CD4-positive, alpha-beta T cell treated with Interleukin-17A for 4 hours (primary cell): ENCODE measurements around the gene CBL.
"Not testable (repeated sequence)": the region's sequence is repeated elsewhere in the genome, so short reads cannot be mapped to it uniquely, and the experiment has no call there.

Source experiments
- DNase-seq: peaks from one replicate; pipeline ENCODE4 v3.0.0-alpha.2; 2020; ENCODE audit warnings: mixed read lengths

The CBL gene

DNA sequence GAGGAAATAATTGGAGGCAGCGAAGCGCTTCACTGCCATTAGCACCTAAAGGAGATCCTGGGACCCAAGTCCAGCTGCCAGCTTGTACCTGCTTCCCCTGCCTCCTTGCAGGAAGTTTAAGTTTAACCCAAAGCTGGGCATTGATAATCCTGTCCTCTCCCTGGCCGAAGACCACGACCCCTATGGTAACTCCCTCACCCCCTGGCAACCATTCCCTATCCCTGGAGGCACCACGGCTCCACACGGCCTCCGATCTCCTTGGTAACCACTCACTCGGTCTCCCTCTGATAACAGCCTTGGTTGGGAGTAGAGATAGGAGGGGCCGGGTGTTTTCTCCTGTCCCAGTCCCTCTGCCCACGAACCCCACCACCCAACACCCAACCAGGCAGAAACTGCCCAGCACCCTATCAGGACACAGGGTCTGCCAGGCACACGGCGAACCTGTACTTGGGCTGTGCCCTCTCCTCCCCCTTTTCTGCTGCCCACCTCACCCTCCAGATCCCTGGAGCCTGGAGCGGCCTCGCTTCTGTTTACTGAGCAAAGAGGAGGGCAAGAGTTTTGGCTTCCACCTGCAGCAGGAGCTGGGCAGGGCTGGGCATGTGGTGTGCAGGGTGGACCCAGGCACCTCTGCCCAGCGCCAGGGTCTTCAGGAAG lies 20.0 kb upstream of the CBL start:
- DNase-seq, result no peak

DNA sequence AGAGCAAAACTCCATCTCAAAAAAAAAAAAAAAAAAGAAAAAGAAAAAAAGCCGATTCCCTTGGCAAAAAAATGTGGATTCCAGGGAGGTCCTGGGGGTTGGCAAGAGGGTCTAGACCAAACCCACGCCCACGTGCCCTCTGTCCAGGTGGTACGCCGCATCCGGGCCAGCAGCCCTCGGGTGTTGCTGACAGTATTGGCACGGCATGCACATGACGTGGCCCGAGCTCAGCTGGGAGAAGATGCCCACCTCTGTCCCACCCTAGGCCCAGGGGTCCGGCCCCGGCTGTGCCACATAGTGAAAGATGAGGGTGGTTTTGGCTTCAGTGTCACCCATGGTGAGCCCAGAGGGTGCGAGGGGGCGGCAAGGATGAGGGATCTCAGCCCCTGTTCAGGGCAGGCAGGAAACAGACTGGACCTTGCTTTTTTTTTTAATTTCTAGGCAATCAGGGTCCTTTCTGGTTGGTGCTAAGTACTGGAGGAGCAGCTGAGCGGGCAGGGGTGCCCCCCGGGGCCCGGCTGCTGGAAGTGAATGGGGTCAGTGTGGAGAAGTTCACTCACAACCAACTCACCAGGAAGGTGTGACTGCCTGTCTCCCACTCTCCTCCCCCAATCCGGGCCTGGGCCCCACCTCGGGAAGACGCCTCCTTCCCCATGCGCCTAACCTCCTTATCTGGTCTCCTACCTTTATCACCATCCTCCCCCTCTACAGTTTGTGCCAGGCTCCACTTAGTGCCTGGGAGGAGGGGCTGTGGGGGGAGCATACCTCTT lies 18.8 kb upstream of the CBL start:
- DNase-seq, result no peak

DNA sequence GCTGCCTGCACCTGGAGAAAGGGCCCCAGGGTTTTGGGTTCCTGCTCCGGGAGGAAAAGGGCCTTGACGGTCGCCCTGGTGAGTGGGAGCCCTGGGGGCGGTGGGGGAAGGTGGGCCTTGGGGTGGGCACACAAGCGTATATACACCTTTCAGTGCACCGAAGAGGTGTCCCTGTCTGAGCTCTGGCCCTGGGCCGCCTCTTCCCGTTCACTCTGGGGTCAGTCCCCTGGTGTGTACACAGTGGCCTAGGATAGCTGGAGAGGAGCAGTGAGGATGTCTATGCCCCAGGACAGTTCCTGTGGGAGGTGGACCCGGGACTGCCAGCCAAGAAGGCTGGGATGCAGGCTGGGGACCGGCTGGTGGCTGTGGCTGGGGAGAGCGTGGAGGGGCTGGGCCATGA lies 18.1 kb upstream of the CBL start:
- no peak for DNase-seq

DNA sequence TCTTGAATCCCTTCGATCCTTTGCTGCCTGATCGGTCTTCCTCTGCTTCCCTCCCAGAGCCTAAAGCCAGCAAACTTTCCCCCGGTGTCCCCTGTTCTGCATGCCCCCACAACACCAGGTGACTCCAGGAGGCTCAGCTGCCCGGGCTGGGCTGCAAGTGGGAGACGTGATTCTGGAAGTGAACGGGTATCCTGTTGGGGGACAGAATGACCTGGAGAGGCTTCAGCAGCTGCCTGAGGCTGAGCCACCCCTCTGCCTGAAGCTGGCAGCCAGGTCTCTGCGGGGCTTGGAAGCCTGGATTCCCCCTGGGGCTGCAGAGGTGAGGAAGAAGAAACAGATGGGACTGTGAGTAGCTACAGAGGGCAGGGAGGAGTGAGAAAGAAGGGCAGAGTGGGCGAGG lies 17.3 kb upstream of the CBL start:
- no peak for DNase-seq

DNA sequence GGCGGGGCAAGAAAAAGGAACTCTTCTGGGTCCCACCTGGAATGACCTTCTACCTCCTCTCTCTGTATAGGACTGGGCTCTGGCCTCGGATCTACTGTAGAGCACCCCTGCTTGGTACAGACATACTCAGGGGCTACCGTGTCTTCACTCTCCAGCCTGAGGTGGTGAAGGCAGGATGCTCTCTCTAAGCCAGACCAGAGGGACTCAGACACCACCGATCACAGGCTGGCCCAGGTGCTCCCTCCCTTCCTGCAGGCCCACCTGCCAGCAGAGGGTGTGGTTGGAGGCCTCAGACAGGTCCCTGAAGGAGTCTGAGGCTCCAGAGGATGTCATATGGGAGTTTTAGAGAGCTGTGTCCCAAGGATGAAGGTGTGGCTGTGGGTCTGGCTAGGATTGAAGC lies 16.7 kb upstream of the CBL start:
- no peak for DNase-seq

DNA sequence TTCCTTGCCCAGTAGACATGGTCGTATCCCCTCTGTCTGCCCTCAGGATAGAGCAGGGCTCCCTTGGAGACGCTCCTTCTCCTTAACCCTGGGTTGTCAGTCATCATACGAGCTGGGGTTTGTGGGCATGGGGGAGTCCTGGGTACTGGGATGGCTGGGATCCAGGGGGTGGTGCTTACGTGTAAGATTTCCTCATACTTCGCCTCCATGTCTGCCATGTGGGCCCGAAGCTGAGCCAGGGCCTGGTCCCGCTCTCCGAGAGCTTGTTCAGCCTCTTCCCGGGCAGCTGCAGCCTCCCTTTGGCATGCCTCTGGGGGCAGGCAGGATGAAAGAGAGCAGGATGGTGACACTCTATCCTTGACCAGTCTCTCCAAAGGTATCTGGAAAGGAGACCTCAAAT lies 15.6 kb upstream of the CBL start:
- no peak for DNase-seq

DNA sequence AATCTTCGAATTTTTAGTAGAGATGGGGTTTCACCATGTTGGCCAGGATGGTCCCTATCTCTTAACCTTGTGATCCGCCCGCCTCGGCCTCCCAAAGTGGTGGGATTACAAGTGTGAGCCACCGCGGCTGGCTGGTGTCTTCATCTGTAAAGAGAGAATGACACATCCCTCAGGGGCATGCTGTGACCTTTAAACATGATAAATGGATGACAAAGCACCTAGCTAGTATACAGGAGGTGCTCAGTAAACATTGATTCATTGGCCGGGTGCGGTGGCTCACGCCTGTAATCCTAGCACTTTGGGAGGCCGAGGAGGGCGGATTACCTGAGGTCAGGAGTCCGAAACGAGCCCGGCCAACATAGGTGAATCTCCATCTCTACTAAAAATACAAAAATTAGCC lies 14.9 kb upstream of the CBL start:
- not testable (repeated sequence) for DNase-seq

DNA sequence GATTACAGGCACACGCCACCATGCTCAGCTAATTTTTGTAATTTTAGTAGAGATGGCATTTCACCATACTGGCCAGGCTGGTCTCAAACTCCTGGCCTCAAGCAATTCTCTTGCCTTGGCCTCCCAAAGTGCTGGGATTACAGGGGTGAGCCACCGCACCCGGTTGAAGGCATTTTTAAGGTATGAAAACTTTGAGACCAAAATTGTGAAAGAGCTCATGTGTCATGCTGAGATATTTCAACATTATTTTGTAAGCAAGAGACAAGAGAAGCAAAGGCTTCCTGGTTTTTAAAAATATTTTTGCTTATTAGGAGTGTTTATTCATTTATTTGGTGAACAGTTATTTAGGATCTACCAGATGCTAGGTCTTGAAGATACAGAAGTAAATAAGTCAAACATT lies 14.0 kb upstream of the CBL start:
- no peak for DNase-seq

DNA sequence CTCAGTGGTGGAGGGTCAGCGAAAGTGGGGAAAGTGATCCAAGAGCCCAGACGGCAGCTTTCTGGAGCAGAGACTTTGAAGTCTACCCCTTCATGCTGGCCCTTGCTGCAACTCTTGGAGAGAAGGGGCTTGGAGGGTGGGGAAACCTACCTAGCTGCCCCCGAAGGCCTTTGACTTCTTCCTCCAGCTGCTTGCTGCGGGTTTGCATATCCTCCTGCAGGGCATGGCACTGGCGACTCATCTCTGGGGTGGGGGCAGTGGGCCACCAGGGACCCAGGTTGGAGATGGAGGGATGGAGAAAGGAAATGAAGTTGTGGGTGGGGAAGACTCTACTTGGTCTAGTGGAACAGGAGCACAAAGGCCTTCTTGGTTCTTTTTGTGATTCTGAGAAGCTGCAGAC lies 13.1 kb upstream of the CBL start:
- DNase-seq, result no peak

DNA sequence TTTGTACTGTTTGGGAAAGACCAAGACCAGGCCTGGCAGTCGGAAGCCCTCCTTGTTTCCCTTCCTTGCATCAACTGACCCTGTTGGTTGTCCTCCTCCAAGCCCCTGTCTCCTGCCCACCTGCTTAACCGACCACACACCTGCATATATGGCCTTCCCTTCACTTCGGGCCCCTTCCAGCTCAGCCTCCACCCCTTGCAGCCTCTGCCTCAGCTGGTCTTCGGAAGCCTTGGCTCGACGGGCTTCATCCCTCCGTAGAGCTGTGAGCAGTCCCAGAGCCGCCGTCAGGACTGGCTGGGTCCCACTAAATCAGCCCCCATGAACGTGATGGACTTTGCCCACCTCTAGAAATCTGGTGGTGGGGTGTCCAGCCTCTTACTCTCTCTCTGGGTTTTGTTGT lies 12.5 kb upstream of the CBL start:
- DNase-seq, result no peak

DNA sequence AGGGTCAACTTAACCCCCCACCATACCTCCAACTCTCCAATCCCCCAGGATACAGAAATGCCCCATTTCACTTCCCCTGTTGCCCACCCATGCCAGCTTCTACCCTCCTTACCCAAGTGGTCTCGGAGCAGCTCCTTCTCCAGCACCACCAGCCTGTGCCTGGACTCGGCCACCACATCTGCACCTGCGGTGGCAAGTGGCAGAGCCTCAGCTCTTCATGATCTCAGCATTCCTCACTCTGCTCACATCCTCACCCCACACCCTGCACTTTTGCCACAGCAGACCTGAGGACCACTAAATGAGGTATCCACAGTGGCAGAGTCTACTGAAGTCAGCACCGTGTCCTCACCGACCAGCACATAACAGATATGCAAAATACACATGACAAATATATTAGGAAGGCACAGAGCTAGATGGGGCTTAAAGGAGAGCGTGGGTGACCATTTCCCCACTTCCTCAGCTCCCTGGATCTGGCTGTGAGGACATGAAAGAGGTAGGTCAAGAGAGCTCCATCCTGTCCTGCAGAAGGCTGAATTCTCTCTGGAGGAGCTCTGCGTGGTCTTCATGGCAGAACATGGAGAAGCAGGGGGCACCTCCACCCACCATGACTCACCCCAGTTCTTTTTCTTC lies 11.2 kb upstream of the CBL start:
- DNase-seq, result no peak

DNA sequence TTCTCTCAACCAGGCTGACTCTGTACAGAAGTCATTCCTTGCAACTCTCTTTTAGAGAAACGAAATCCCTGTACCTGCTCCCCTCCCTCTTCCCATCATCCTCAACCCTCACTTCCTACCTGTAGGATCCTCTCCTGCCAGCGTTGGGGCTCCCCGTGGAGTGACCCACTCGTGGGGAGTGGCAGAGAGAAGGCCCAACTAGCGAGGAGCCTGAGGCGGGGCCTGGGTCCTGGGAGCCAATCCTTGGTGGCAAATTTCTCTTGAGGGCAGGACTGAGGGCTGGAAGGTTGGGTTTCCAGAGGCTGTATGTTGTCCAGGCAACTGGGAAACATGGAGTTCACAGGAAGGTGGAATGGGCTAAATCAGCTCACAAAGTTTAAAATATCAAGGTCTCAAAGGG lies 10.5 kb upstream of the CBL start:
- no peak for DNase-seq

DNA sequence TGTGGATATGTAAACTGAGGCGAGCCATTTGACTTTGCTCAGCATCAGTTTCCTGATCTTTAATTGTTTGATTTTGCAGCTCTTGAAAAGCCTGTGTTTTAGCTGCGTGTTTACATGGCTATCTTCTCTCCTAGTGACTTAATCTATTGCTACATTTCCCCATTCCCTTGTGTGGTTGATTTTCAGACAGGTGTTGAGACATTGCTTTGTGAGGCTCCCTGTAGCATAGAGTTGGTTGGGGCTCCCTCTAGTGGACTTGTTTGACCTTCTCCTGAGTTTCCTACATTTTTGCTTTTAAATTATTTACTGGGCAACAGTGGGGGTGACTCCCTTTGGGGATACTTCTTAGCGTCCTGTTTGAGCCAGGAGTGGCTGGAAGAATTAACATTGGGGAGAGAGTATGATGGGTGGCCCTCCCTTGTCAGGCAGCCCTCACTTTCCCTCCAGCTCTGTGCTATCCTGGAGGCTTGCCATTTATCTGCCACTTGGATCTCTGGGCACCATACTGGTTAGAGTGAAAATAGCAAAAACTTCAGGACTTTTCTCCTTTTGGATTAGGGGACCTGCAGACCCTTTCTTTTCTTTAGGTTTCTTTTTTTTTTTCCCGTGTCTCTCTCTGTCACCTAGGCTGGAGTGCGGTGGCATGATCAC lies 9.2 kb upstream of the CBL start:
- DNase-seq, result peak; percentile 81

DNA sequence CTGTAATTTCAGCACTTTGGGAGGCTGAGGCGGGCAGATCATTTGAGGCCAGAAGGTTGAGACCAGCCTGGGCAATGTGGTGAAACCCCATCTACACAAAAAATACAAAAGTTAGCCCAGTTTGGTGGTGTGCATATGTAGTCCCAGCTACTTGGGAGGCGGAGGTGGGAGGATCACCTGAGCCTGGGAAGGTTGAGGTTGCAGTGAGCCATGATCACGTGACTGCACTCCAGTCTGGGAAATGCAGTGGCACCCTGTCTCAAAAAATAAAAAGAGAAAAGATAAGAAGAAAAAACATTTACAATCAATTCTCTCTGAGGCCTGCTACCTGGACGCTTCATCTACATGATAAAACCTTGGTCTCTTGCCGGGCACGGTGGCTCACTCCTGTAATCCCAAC lies 7.2 kb upstream of the CBL start:
- DNase-seq, result no peak

DNA sequence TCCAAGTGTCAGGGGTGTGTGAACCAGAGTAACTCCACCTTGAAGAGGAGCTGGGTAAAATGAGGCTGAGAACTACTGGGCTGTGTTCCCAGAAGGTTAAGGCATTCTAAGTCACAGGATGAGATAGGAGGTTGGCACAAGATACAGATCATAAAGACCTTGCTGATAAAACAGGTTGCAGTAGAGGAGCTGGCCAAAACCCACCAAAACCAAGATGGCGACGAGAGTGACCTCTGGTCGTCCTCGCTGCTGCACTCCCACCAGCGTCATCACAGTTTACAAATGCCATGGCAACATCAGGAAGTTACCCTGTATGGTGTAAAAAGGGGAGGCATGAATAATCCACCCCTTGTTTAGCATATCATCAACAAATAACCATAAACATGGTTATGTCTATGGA lies 4.9 kb upstream of the CBL start:
- DNase-seq, result not testable (repeated sequence)

DNA sequence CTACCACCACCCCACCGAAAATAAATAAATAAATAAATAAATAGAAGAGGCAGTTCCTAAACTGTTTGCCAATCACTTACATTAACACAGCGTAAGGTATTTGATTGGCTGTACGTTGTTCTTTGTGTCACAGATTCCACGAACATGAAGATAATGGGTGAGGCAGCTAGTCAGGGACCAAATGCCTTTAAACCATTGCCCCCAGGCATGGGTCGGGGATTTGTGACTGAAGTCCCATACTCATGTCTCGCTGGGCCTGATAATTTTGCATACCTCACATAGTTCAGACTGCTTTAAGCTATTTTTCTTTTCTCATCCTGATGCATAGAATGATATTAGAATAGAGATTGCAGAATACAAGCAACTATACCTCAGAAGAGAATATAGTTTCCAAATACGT lies 3.6 kb upstream of the CBL start:
- no peak for DNase-seq

DNA sequence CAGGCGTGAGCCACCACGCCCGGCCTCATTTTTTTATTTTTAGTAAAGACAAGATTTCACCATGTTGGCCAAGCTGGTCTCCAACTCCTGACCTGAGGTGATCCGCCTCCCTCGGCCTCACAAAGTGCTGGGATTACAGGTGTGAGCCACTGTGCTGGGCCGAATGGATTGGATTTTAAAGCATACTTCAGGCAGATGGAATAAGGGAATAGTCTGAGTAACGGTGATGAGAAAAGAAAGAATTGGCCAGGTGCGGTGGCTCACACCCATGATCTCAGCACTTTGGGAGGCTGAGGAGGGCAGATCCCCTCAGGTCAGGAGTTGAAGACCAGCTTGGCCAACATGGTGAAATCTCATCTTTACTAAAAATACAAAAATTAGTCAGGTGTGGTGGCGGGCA lies 2.1 kb upstream of the CBL start:
- DNase-seq, result no peak

DNA sequence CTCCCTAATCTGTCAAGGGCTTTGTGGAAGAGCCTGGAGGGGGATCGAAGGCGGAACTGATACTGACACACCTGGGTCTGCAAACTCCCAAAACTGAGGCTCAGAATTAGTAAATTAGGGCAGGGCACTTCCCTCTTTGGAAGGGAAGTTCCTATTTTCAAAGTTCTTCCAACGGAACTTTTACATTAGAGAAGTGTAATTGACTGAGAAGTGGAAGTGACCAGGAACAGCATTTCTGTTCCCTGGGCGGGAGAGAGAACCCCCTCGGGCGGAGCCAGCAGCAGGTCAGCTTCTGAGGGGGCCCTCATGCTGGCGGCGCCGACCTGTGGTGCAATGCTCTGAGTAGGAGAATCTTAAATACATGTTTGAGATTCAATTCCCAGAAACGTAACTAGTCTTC lies 1.1 kb upstream of the CBL start:
- no peak for DNase-seq

DNA sequence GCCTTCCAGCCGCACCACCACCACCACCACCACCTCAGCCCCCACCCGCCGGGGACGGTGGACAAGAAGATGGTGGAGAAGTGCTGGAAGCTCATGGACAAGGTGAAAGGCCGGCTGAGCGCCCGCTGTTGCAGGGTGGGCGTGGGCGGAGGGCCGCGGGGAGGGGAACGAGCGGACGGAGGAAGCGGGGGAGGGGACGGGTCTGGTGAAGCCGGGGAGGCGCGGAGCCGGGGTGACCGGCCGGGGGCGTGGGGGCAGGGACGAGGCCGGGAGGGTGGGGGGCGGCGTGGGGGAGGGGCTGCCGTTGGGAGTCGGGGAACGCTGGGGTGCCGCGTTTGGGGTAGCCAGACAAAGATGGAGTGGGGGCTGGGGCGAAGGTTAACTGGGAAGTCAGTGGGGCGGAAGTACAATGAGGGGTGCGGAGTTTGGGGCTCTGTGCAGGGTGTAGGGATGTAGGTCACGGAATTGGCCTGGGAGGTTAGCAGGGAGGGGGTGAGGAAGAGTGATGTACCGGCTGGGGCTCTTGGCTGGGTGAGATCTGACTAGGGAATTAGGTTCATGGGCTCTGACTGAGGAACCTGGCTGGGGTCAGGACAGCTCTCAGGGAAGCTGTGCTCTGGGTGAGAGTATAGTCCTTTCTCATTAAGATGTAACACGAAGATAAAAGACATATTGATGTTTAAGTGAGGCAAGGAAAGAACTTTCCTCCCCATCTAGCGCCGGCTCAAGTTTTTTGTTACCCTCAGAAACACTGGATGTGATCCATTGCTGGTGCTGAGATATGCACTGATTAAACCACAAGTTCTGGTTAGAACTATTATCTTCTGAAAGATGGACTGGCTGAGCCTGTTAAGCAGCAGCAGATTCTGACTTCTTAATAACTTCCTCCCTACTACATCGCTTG lies 624 bp downstream of the CBL start:
- peak; percentile 65 for DNase-seq

DNA sequence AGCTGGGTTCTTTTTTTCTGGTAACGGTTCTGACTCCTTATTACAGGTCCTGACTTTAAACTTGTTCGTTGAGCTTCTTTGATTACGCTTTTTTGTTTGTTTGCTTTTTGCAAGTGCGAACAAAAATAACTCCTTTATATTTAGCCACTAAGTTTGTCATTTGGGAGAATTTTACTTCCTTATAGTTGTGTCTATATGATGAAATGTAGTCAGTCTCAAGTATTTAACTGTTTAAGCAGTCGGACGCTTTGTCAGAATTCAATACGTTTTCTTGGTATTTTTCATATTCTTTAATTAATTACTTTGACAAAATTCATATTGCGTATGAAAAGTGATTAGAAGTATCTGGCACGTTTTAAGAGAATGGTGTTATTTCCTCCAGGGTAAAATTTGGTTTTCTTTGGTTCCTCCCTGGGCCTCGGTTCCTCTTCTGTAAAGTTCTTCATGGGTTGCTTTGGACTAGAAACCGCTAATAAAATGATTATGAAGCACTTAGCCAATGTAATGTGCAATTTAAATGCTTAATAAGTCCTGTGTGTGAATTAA lies 1.3 kb downstream of the CBL start:
- no peak for DNase-seq

DNA sequence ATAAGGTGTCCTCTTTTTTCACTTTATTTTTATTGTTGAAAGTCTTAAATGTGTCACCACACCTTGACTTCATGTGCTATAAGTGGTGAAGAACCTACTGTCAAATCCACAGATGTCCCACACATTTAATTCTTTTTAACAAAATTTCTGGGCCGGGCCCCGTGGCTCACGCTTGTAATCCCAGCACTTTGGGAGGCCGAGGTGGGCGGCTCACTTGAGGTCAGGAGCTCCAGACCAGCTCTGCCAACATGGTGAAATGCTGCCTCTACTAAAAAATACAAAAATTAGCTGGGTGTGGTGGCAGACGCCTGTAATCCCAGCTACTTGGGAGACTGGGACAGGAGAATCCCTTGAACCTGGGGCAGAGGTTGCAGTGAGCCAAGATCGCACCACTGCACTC lies 3.0 kb downstream of the CBL start:
- no peak for DNase-seq

DNA sequence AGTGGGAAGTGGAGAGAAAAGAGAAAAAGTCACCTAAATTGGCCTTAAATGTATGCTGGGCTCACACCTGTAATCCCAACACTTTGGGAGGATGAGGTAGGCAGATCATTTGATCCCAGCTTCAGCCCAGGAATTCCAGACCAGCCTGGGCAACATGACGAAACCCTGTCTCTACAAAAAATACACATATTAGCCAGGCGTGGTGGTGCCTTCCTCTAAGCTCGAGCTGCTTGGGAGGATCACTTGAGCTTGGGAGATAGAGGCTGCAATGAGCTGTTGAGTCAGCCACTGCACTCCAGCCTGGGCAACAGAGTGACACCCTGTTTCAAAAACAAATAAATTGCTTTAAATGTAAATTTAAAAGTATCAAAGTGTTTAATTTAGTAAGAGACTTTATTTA lies 3.9 kb downstream of the CBL start:
- DNase-seq, result no peak
